HFFc6 (cell line): Measurements from ENCODE around the gene PRKAG3. TPM values are rescaled to one million over a fixed set of nuclear protein-coding genes. Genes with fewer than 3 reads are reported as not detected.

Experiments
- DNase-seq: peaks from one replicate; pipeline ENCODE4 v3.0.0-alpha.2; 2018
- H3K27ac Mint-ChIP-seq: 2 replicates; pipeline ENCODE4 v1.8.0; 2020; ENCODE audit warnings: mild to moderate bottlenecking, mixed read lengths
- H3K27me3 Mint-ChIP-seq: 2 replicates; pipeline ENCODE4 v1.8.0; 2021; ENCODE audit warnings: mild to moderate bottlenecking, moderate library complexity, mixed read lengths; ENCODE audit not compliant: insufficient read depth
- H3K36me3 Mint-ChIP-seq: 2 replicates; pipeline ENCODE4 v1.8.0; 2021; ENCODE audit warnings: low read depth, mixed read lengths
- H3K4me1 Mint-ChIP-seq: 2 replicates; pipeline ENCODE4 v1.8.0; 2020; ENCODE audit warnings: low read depth, mixed read lengths
- H3K4me3 Mint-ChIP-seq: 2 replicates; pipeline ENCODE4 v1.8.0; 2020; ENCODE audit warnings: mild to moderate bottlenecking, moderate library complexity, mixed read lengths
- H3K9me3 Mint-ChIP-seq: 2 replicates; pipeline ENCODE4 v1.8.0; 2020; ENCODE audit warnings: mild to moderate bottlenecking, mixed read lengths
- total RNA-seq, 6 experiments: library from RNA; stranded (reverse); fragmentation: NEBNext Ultra II Directional; extraction: Animal tissue kit (Norgen Biotek cat#: 25700); gene quantifications; 2 replicates in 1 of 6; 3 replicates in 5 of 6; pipeline ENCODE4 v1.2.3, GENCODE V29; 2021
- TF ChIP-seq, protein P1 (sequence below): fragments of 200-600 bp; sonication (generic); IDR thresholded peaks from 2 replicates; pipeline ENCODE4 v1.5.0; 2021; ENCODE audit warnings: antibody characterized with exemption, mild to moderate bottlenecking

The PRKAG3 gene
- total RNA-seq, 6 experiments from 2014 or later = not detected

DNA sequence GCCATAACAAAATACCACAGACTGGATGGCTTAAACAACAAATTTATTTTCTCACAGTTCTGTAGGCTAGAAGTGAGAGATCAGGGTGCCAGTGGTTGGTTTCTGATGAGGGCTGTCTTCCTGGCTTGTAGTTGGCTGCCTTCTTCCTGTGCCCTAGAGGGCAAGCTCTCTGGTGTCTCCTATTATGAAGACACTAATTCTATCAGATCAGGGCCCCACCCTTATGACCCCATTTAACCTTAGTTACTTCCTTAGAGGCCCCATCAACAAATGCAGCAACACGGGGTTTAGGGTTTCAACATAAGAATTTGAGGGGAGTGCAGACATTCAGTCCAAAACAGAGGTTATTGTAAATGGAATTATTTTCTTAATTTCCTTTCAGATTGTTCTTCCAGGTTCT lies 26.8 kb downstream of the PRKAG3 start:
- peaks cover 17% of the 10 kb centered on the region for H3K4me1 Mint-ChIP-seq
- H3K27me3 Mint-ChIP-seq = peaks cover 6% of the 10 kb centered on the region
- peaks cover 8% of the 10 kb centered on the region for H3K36me3 Mint-ChIP-seq
- no peak for DNase-seq
- peaks cover 8% of the 10 kb centered on the region; the same call in 1 of the 2 replicates for H3K9me3 Mint-ChIP-seq
- H3K4me3 Mint-ChIP-seq = no peak overlapping the region
- TF ChIP-seq, protein P1, sequence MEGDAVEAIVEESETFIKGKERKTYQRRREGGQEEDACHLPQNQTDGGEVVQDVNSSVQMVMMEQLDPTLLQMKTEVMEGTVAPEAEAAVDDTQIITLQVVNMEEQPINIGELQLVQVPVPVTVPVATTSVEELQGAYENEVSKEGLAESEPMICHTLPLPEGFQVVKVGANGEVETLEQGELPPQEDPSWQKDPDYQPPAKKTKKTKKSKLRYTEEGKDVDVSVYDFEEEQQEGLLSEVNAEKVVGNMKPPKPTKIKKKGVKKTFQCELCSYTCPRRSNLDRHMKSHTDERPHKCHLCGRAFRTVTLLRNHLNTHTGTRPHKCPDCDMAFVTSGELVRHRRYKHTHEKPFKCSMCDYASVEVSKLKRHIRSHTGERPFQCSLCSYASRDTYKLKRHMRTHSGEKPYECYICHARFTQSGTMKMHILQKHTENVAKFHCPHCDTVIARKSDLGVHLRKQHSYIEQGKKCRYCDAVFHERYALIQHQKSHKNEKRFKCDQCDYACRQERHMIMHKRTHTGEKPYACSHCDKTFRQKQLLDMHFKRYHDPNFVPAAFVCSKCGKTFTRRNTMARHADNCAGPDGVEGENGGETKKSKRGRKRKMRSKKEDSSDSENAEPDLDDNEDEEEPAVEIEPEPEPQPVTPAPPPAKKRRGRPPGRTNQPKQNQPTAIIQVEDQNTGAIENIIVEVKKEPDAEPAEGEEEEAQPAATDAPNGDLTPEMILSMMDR = no peak
- no peak overlapping the region for H3K27ac Mint-ChIP-seq

DNA sequence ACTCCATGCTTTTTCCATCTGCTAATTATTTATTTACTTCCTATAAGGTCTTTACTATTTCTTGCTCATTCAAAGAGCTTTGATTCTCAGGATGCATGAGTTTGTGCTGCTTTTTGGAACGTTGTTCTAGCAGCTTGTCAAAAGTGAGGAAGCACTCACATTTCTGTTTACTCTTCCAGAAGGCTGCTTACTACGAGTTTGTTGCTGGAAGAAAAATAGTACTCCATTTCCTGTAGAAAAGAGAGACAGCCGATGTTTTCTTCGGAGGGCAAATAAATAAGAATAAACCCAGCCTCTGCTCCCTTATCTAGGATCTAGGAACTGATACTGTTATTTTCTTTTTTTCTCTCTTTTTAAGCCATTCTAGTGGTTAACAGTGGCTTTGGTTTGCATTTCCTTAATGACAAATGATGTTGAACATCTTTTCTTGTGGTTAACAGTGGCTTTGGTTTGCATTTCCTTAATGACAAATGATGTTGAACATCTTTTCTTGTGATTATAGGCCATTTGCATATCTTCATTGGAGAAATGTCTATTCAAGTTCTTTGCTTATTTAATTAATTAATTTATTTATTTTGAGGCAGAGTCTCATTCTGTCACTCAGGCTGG lies 29.1 kb downstream of the PRKAG3 start:
- TF ChIP-seq, protein P1 = no peak

DNA sequence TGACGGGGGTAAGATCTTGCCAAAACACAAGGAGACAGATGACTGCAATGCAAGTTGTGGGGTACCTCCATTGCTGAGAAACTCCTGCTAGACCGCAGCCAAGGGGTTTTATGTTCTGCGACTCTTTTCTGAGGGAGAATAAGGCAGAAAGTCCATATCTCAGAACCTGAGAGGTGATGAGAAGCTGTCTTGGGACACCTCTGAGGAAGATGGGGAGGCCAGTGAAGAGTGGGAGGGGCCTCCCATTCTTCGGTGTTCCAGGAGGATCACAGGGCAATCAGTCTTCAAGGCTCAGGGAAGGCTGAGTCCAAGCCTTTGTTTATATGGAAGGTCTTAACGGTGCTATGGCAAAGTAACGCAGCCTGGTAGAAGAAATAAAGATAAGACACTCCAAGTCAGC lies 31.6 kb downstream of the PRKAG3 start:
- no peak overlapping the region for H3K4me3 Mint-ChIP-seq

More for the DNA sequence above, 29.1 kb downstream of the PRKAG3 start:
- Mint-ChIP-seq H3K9me3 (peaks cover 8% of the 10 kb centered on the region; the same call in 1 of the 2 replicates), H3K36me3 (peaks cover 8% of the 10 kb centered on the region), H3K4me3 (no peak overlapping the region), H3K27me3 (peaks cover 13% of the 10 kb centered on the region), H3K27ac (no peak overlapping the region), H3K4me1 (peaks cover 17% of the 10 kb centered on the region)
- no peak for DNase-seq

DNA sequence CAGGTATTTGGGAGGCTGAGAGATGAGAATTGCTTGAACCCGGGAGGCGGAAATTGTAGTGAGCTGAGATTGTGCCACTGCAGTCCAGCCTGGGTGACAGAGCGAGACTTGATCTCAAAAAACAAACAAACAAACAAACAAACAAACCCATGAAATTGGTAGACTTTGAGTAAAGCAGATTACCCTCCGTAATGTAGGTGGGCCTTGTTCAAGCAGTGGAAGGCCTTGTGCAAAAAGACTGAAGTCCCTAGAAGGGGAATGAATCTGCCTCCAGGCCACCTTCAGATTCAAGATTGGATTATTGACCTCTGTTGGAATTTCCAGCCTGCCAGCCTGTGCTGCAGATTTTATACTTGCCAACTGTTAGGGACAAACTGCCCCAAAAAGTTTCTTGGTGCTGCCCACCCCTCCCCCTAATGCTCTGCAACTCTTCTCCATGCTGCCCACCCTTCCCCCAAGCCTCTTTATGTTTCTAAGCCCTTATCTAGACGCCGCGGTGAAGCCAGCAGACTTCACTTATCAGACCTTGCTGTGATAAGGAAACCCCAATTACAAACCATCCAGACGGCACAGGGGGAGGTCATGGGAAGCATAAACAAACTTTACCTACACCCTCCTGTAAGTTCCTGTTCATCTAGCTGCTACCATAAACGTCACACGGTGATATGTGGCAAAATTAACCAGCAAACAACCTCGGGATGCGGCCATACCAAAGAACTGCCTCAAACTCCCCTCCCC lies 32.7 kb downstream of the PRKAG3 start:
- TF ChIP-seq, protein P1 = no peak
- Mint-ChIP-seq H3K4me1 (no peaks in the 10 kb centered on the region), H3K27me3 (peaks cover 18% of the 10 kb centered on the region), H3K9me3 (no peaks in the 10 kb centered on the region), H3K4me3 (no peak overlapping the region), H3K27ac (no peak overlapping the region), H3K36me3 (no peaks in the 10 kb centered on the region)
- DNase-seq = no peak

More for the DNA sequence above, 31.6 kb downstream of the PRKAG3 start:
- Mint-ChIP-seq H3K9me3 (peaks cover 4% of the 10 kb centered on the region; the same call in 1 of the 2 replicates), H3K4me1 (no peaks in the 10 kb centered on the region), H3K36me3 (peaks cover 4% of the 10 kb centered on the region), H3K27ac (no peak overlapping the region), H3K27me3 (peaks cover 14% of the 10 kb centered on the region)
- TF ChIP-seq, protein P1 = no peak
- no peak for DNase-seq

DNA sequence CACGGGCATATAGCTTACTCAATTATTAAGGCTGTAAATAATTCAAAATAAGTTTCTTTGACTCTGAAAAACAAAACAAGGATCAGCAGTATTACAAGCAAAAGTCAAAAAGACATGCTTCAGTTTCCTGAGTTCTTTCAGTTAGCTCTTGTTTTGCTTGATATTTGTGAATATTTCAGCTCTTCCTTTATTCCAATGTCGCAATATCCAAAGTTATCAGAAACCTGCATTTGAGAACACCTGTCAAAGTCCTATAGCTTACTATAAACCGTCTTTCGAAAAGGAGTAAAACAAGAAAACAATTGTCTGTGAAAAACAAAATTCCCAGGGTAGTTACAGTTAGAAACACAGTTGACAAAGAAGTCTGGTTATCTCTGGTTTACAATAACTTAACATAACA lies 34.9 kb downstream of the PRKAG3 start:
- H3K36me3 Mint-ChIP-seq = no peaks in the 10 kb centered on the region
- H3K27ac Mint-ChIP-seq = no peak overlapping the region
- no peak for DNase-seq
- no peak overlapping the region for H3K4me3 Mint-ChIP-seq
- no peaks in the 10 kb centered on the region for H3K4me1 Mint-ChIP-seq
- peaks cover 21% of the 10 kb centered on the region for H3K27me3 Mint-ChIP-seq
- TF ChIP-seq, protein P1 = no peak
- H3K9me3 Mint-ChIP-seq = no peaks in the 10 kb centered on the region
